IMR-90 (cell line): ENCODE results near the gene PDRG1. TPM values are rescaled to one million over a fixed set of nuclear protein-coding genes. Genes with fewer than 3 reads are reported as not detected.

Experiments used
- ATAC-seq: fragments of 200-7000 bp; cut with Tn5 transposase; 2 replicates; pipeline ENCODE4 v1.9.1; 2020; ENCODE audit warnings: low read depth, mild to moderate bottlenecking, moderate library complexity
- BruUV-seq: library from RNA; stranded (reverse); fragments of 400-500 nt; replicated peaks from 2 replicates; lab custom pipeline; 2021; lab: Mats Ljungman, UMichigan
- CTCF ChIA-PET: fragments of 300-600 bp; formaldehyde crosslinking; extraction: SDS; loops from one replicate; lab custom pipeline; 2021; ENCODE audit warnings: antibody characterized with exemption; lab: Yijun Ruan, JAX
- POLR2A ChIA-PET: fragments of 300-600 bp; sonication (Branson Sonifier 250); formaldehyde crosslinking; loops from one replicate; lab custom pipeline; 2022; ENCODE audit warnings: antibody characterized with exemption; ENCODE audit not compliant: unreplicated experiment; lab: Charles Lee
- DNase-seq: peaks from one replicate; pipeline ENCODE4 v3.0.0; 2013
- H2AFZ ChIP-seq: replicated peaks from 2 replicates; pipeline ENCODE3; 2013; ENCODE audit warnings: low read length, mild to moderate bottlenecking; ENCODE audit not compliant: poor library complexity
- H2AK5ac ChIP-seq: 2 replicates; pipeline ENCODE4 v1.6.1; 2013; ENCODE audit warnings: low read depth, low read length, inconsistent platforms
- H2AK9ac ChIP-seq: replicated peaks from 2 replicates; pipeline ENCODE3; 2013; ENCODE audit warnings: mild to moderate bottlenecking, low read depth, low read length, moderate library complexity; ENCODE audit not compliant: poor library complexity
- H2BK120ac ChIP-seq: 2 replicates; pipeline ENCODE4 v1.6.1; 2013; ENCODE audit warnings: low read depth, low read length, inconsistent platforms
- H2BK15ac ChIP-seq: 3 replicates; pipeline ENCODE4 v1.6.1; 2013; ENCODE audit warnings: low read depth, low read length, inconsistent platforms
- H2BK20ac ChIP-seq: 2 replicates; pipeline ENCODE4 v1.6.1; 2013; ENCODE audit warnings: low read depth, mild to moderate bottlenecking, inconsistent platforms, low read length, moderate library complexity
- H2BK5ac ChIP-seq: 2 replicates; pipeline ENCODE4 v1.6.1; 2013; ENCODE audit warnings: mild to moderate bottlenecking, low read depth, low read length, inconsistent platforms; ENCODE audit not compliant: poor library complexity, severe bottlenecking
- H3K14ac ChIP-seq: replicated peaks from 2 replicates; pipeline ENCODE4 v1.6.1; 2013; ENCODE audit warnings: low read depth, low read length, inconsistent platforms
- H3K18ac ChIP-seq: 2 replicates; pipeline ENCODE4 v1.6.1; 2013; ENCODE audit warnings: low read depth, low read length, control low read depth
- H3K23ac ChIP-seq: 2 replicates; pipeline ENCODE4 v1.6.1; 2013; ENCODE audit warnings: low read depth, low read length, inconsistent platforms
- H3K27ac ChIP-seq: 2 replicates; pipeline ENCODE4 v1.5.1; 2013; ENCODE audit warnings: mild to moderate bottlenecking, control low read depth, low read length; ENCODE audit not compliant: insufficient read depth
- H3K27me3 ChIP-seq: 2 replicates; pipeline ENCODE4 v1.6.1; 2013; ENCODE audit warnings: low read length; ENCODE audit not compliant: control insufficient read depth, insufficient read depth
- H3K36me3 ChIP-seq: 2 replicates; pipeline ENCODE4 v1.6.1; 2013; ENCODE audit warnings: low read length, mixed read lengths; ENCODE audit not compliant: control insufficient read depth, insufficient read depth
- H3K4ac ChIP-seq: 2 replicates; pipeline ENCODE4 v1.6.1; 2013; ENCODE audit warnings: low read depth, low read length, inconsistent platforms
- H3K4me1 ChIP-seq: 2 replicates; pipeline ENCODE4 v1.6.1; 2013; ENCODE audit warnings: low read length, mixed read lengths; ENCODE audit not compliant: control insufficient read depth, insufficient read depth
- H3K4me2 ChIP-seq: 2 replicates; pipeline ENCODE4 v1.6.1; 2013; ENCODE audit warnings: low read depth, mild to moderate bottlenecking, control low read depth, low read length, moderate library complexity
- H3K4me3 ChIP-seq: 2 replicates; pipeline ENCODE4 v1.5.1; 2013; ENCODE audit warnings: low read depth, mild to moderate bottlenecking, control low read depth, low read length, moderate library complexity; ENCODE audit not compliant: insufficient read depth
- H3K56ac ChIP-seq: 2 replicates; pipeline ENCODE4 v1.6.1; 2013; ENCODE audit warnings: low read length, inconsistent platforms; ENCODE audit not compliant: insufficient read depth; ENCODE audit errors: extremely low read depth
- H3K79me1 ChIP-seq, 2 experiments: 2 replicates each; pipeline ENCODE4 v1.6.1; 2013; ENCODE audit warnings: low read length in 2 of 2, inconsistent platforms in 1 of 2, low read depth in 1 of 2
- H3K9ac ChIP-seq: 2 replicates; pipeline ENCODE4 v1.6.1; 2013; ENCODE audit warnings: low read depth, low read length, control low read depth
- H3K9me1 ChIP-seq: 2 replicates; pipeline ENCODE4 v1.6.1; 2013; ENCODE audit warnings: low read length, inconsistent platforms; ENCODE audit not compliant: insufficient read depth
- H3K9me3 ChIP-seq: 2 replicates; pipeline ENCODE4 v1.6.1; 2013; ENCODE audit warnings: low read length; ENCODE audit not compliant: control insufficient read depth, insufficient read depth
- H4K20me1 ChIP-seq: 2 replicates; pipeline ENCODE4 v1.6.1; 2013; ENCODE audit warnings: low read length, inconsistent platforms; ENCODE audit not compliant: insufficient read depth
- H4K5ac ChIP-seq: 2 replicates; pipeline ENCODE4 v1.6.1; 2013; ENCODE audit warnings: mild to moderate bottlenecking, low read depth, low read length, control low read depth
- H4K8ac ChIP-seq, 2 experiments: 2 replicates each; pipeline ENCODE4 v1.6.1; 2013; ENCODE audit warnings: low read depth in 2 of 2, low read length in 2 of 2, control low read depth in 1 of 2, inconsistent platforms in 1 of 2
- H4K91ac ChIP-seq: 2 replicates; pipeline ENCODE4 v1.6.1; 2013; ENCODE audit warnings: low read depth, low read length, inconsistent platforms; ENCODE audit not compliant: insufficient read depth
- BHLHE40 ChIP-seq: fragments of 150-350 bp; IDR thresholded peaks from 2 replicates; pipeline ENCODE4 v1.6.1; 2016; ENCODE audit warnings: mild to moderate bottlenecking, low read depth, low read length
- CEBPB ChIP-seq: IDR thresholded peaks from 2 replicates; pipeline ENCODE4 v1.6.1; 2012; ENCODE audit warnings: low read depth, low read length, improper control_type of control experiment
- MAZ ChIP-seq: IDR thresholded peaks from 2 replicates; pipeline ENCODE4 v1.6.1; 2012; ENCODE audit warnings: low read depth, mild to moderate bottlenecking, low read length, improper control_type of control experiment, moderate library complexity, borderline replicate concordance
- NFE2L2 ChIP-seq: fragments of 150-350 bp; IDR thresholded peaks from 2 replicates; pipeline ENCODE4 v1.6.1; 2016; ENCODE audit warnings: low read depth, mild to moderate bottlenecking, low read length
- POLR2A ChIP-seq: IDR thresholded peaks from 2 replicates; pipeline ENCODE4 v1.6.1; 2012; ENCODE audit warnings: mild to moderate bottlenecking, low read depth, low read length
- SMC3 ChIP-seq: fragments of 150-350 bp; IDR thresholded peaks from 2 replicates; pipeline ENCODE4 v1.6.1; 2016; ENCODE audit warnings: low read depth, mild to moderate bottlenecking, antibody characterized with exemption, low read length, moderate library complexity
- WGBS, 2 experiments: methylation state at CpG; one replicate each; pipeline versions ENCODE4 v1.1.5 to v1.1.7; 2013; ENCODE audit warnings: missing lambda C conversion rate in 2 of 2; ENCODE audit not compliant: insufficient read length in 1 of 2; ENCODE audit errors: extremely low coverage in 2 of 2; 5-methylcytosine and 5-hydroxymethylcytosine counted together
- dilution Hi-C: fragments of 300-500 bp; cut with HindIII; formaldehyde crosslinking; loops from one replicate; pipeline ENCODE4 v1.14.3; 2018; ENCODE audit warnings: low sequenced_read_pairs; ENCODE audit not compliant: unreplicated experiment
- in situ Hi-C: fragments of 300-500 bp; cut with MboI; formaldehyde crosslinking; loops from 3 replicates; pipeline ENCODE4 v1.14.3; 2019; ENCODE audit warnings: low sequenced_read_pairs, inconsistent platforms, mixed read lengths
- intact Hi-C: fragments of 100-400 bp; cut with micrococcal nuclease; formaldehyde crosslinking; loops from 2 replicates; pipeline ENCODE4 v1.10.0; 2022
- polyA plus RNA-seq, 3 experiments: library from polyadenylated mRNA; depleted of rRNA; stranded (reverse); fragments of >200 nt; gene quantifications; 2 replicates each; pipeline ENCODE4 v1.2.3, GENCODE V29; 2012; ENCODE audit warnings: low replicate concordance in 1 of 3
- total RNA-seq: library from RNA; depleted of rRNA; stranded (reverse); fragments of >200 nt; gene quantifications from 2 replicates; pipeline ENCODE4 v1.2.3, GENCODE V29; 2012
- TF ChIP-seq, protein P1 (sequence below): conservative IDR thresholded peaks from 2 replicates; pipeline ENCODE4 v1.5.1; 2012; ENCODE audit warnings: mild to moderate bottlenecking, low read depth, low read length, improper control_type of control experiment

The PDRG1 gene
- total and polyA plus RNA-seq, 2 of the 4 experiments (the other 2 are of a cell fraction) = 5.0 to 15.7 TPM

GRCh38 chr20:31991339-31991705, 39.5 kb upstream of the PDRG1 start:
- TF ChIP-seq CEBPB (no peak), MAZ (no peak), SMC3 (no peak), NFE2L2 (no peak), POLR2A (no peak), BHLHE40 (no peak)
- TF ChIP-seq, protein P1, sequence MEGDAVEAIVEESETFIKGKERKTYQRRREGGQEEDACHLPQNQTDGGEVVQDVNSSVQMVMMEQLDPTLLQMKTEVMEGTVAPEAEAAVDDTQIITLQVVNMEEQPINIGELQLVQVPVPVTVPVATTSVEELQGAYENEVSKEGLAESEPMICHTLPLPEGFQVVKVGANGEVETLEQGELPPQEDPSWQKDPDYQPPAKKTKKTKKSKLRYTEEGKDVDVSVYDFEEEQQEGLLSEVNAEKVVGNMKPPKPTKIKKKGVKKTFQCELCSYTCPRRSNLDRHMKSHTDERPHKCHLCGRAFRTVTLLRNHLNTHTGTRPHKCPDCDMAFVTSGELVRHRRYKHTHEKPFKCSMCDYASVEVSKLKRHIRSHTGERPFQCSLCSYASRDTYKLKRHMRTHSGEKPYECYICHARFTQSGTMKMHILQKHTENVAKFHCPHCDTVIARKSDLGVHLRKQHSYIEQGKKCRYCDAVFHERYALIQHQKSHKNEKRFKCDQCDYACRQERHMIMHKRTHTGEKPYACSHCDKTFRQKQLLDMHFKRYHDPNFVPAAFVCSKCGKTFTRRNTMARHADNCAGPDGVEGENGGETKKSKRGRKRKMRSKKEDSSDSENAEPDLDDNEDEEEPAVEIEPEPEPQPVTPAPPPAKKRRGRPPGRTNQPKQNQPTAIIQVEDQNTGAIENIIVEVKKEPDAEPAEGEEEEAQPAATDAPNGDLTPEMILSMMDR = no peak
- no peak overlapping the region for H2BK20ac ChIP-seq
- DNase-seq (no peak), ATAC-seq (no peak)
- H3K4ac ChIP-seq = no peak overlapping the region
- no peaks in the 10 kb centered on the region for H3K9me3 ChIP-seq
- dilution Hi-C loops (no loop called here), intact Hi-C loops (no loop called here), in situ Hi-C loops (no loop called here)
- no peak overlapping the region for H3K14ac ChIP-seq
- no peak overlapping the region for H3K9ac ChIP-seq
- no peaks in the 10 kb centered on the region for H4K20me1 ChIP-seq
- no peaks in the 10 kb centered on the region for H3K4me1 ChIP-seq
- H4K8ac ChIP-seq = no peak overlapping the region
- no peak overlapping the region for H3K27ac ChIP-seq
- H3K27me3 ChIP-seq = peaks cover 50% of the 10 kb centered on the region
- no peak overlapping the region for H2BK120ac ChIP-seq
- no peak overlapping the region for H2BK5ac ChIP-seq
- H2BK15ac ChIP-seq = no peak overlapping the region
- no TSS peak for BruUV-seq
- ChIA-PET POLR2A (no interaction called here), CTCF (no interaction called here)
- no peak overlapping the region for H2AK9ac ChIP-seq
- H2AFZ ChIP-seq = no peak overlapping the region
- H3K4me2 ChIP-seq = no peak overlapping the region
- H3K79me1 ChIP-seq = no peaks in the 10 kb centered on the region
- H3K9me1 ChIP-seq = no peaks in the 10 kb centered on the region; the same call in 1 of the 2 replicates
- no peak overlapping the region for H3K18ac ChIP-seq
- H3K23ac ChIP-seq = no peak overlapping the region
- no CpG with 5 or more reads among the region's 1 CpG for WGBS, 2 experiments
- no peaks in the 10 kb centered on the region for H3K36me3 ChIP-seq
- no peak overlapping the region for H2AK5ac ChIP-seq
- H3K4me3 ChIP-seq = no peak overlapping the region
- no peak overlapping the region for H4K5ac ChIP-seq
- H4K91ac ChIP-seq = no peak overlapping the region
- H3K56ac ChIP-seq = no peak overlapping the region
